ENCODE results near the gene PDE4D.

- TF ChIP-seq AR (CRISPR knock-in tag; IDR thresholded peaks at IDR 0.05): no peak
- TF ChIP-seq NFYB (CRISPR knock-in tag; conservative IDR thresholded peaks at IDR 0.05; ENCODE audit: low read depth): no peak
- TF ChIP-seq, protein P1, sequence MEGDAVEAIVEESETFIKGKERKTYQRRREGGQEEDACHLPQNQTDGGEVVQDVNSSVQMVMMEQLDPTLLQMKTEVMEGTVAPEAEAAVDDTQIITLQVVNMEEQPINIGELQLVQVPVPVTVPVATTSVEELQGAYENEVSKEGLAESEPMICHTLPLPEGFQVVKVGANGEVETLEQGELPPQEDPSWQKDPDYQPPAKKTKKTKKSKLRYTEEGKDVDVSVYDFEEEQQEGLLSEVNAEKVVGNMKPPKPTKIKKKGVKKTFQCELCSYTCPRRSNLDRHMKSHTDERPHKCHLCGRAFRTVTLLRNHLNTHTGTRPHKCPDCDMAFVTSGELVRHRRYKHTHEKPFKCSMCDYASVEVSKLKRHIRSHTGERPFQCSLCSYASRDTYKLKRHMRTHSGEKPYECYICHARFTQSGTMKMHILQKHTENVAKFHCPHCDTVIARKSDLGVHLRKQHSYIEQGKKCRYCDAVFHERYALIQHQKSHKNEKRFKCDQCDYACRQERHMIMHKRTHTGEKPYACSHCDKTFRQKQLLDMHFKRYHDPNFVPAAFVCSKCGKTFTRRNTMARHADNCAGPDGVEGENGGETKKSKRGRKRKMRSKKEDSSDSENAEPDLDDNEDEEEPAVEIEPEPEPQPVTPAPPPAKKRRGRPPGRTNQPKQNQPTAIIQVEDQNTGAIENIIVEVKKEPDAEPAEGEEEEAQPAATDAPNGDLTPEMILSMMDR (IDR thresholded peaks at IDR 0.05): no peak
Observed at GRCh38 chr5:59123595-59124561, 769.6 kb downstream of the PDE4D start.
